ENCODE data around the gene PF4V1.

DNA sequence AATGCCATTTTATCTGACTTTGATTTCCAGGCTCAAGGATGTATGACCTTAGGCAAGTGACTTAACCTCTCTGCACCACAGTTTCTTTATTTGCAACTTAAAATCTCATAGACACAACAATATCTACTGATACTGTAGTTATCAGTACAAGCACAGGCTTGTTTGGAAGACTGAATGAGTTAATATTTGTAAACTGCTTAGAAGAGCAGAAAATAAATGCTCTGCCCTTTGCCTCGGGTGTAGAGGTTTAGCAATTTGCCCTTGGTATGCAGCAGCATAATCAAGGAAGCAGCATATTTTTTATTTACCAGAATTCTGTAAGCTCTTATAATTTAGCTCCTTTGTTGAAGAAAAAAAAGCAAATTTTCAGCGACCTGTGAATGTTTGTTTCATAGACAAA, 13.2 kb downstream of the PF4V1 start:
- TF ChIP-seq, protein P1, sequence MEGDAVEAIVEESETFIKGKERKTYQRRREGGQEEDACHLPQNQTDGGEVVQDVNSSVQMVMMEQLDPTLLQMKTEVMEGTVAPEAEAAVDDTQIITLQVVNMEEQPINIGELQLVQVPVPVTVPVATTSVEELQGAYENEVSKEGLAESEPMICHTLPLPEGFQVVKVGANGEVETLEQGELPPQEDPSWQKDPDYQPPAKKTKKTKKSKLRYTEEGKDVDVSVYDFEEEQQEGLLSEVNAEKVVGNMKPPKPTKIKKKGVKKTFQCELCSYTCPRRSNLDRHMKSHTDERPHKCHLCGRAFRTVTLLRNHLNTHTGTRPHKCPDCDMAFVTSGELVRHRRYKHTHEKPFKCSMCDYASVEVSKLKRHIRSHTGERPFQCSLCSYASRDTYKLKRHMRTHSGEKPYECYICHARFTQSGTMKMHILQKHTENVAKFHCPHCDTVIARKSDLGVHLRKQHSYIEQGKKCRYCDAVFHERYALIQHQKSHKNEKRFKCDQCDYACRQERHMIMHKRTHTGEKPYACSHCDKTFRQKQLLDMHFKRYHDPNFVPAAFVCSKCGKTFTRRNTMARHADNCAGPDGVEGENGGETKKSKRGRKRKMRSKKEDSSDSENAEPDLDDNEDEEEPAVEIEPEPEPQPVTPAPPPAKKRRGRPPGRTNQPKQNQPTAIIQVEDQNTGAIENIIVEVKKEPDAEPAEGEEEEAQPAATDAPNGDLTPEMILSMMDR (conservative IDR thresholded peaks at IDR 0.05; ENCODE audit: low read length): no peak
- TF ChIP-seq EZH2phosphoT487 (IDR thresholded peaks at IDR 0.05; ENCODE audit: borderline replicate concordance): no peak
